Central memory CD8-positive, alpha-beta T cell (primary cell): ENCODE results near the gene CFAP46.

Experiments
- ATAC-seq: fragments of 150-1000 bp; cut with Tn5 transposase; replicated peaks from 2 replicates; pipeline ENCODE4 v1.10.0; 2022; ENCODE audit warnings: mild to moderate bottlenecking, moderate FRiP score, moderate number of reproducible peaks; ENCODE audit not compliant: poor library complexity, severe bottlenecking; ENCODE audit errors: extremely low read depth
- DNase-seq, 2 donors: peaks; one replicate each; pipeline ENCODE4 v3.0.0; 2021; ENCODE audit warnings: low spot score in 2 of 2
- H3K27ac Mint-ChIP-seq: one replicate; pipeline ENCODE4 v1.8.0; 2022; ENCODE audit warnings: low read depth, mild to moderate bottlenecking, moderate library complexity, mixed read lengths
- H3K27me3 Mint-ChIP-seq: one replicate; pipeline ENCODE4 v1.8.0; 2022; ENCODE audit warnings: mixed read lengths
- H3K36me3 Mint-ChIP-seq: one replicate; pipeline ENCODE4 v1.8.0; 2022; ENCODE audit warnings: mild to moderate bottlenecking, moderate library complexity, mixed read lengths; ENCODE audit not compliant: insufficient read depth
- H3K4me1 Mint-ChIP-seq: one replicate; pipeline ENCODE4 v1.8.0; 2022; ENCODE audit warnings: mixed read lengths
- H3K4me3 Mint-ChIP-seq: one replicate; pipeline ENCODE4 v1.8.0; 2022; ENCODE audit warnings: mild to moderate bottlenecking, moderate library complexity, mixed read lengths
- H3K9me3 Mint-ChIP-seq: one replicate; pipeline ENCODE4 v1.8.0; 2022; ENCODE audit warnings: mixed read lengths

The CFAP46 gene

GRCh38 chr10:132984801-132985545 lies 42.6 kb upstream of the CFAP46 start:
- H3K4me1 Mint-ChIP-seq: no peaks in the 10 kb centered on the region
- H3K27me3 Mint-ChIP-seq: no peaks in the 10 kb centered on the region
- no peak overlapping the region for H3K4me3 Mint-ChIP-seq
- ATAC-seq (no peak), DNase-seq (no peak)
- no peak overlapping the region for H3K27ac Mint-ChIP-seq
- H3K9me3 Mint-ChIP-seq: no peaks in the 10 kb centered on the region
- no peaks in the 10 kb centered on the region for H3K36me3 Mint-ChIP-seq

GRCh38 chr10:132984008-132984295 lies 41.6 kb upstream of the CFAP46 start:
- ATAC-seq (no peak), DNase-seq (no peak)
- H3K9me3 Mint-ChIP-seq: no peaks in the 10 kb centered on the region
- H3K36me3 Mint-ChIP-seq: no peaks in the 10 kb centered on the region
- H3K27ac Mint-ChIP-seq: no peak overlapping the region
- no peak overlapping the region for H3K4me3 Mint-ChIP-seq
- no peaks in the 10 kb centered on the region for H3K4me1 Mint-ChIP-seq
- no peaks in the 10 kb centered on the region for H3K27me3 Mint-ChIP-seq

- DNase-seq (no peak), ATAC-seq (no peak)
- H3K27me3 Mint-ChIP-seq: no peaks in the 10 kb centered on the region
- H3K27ac Mint-ChIP-seq: no peak overlapping the region
- no peaks in the 10 kb centered on the region for H3K4me1 Mint-ChIP-seq
- no peak overlapping the region for H3K4me3 Mint-ChIP-seq
- no peaks in the 10 kb centered on the region for H3K36me3 Mint-ChIP-seq
- H3K9me3 Mint-ChIP-seq: no peaks in the 10 kb centered on the region
These were observed 41.1 kb upstream of the CFAP46 start for GRCh38 chr10:132983252-132984007.

- no peak for DNase-seq
- H3K9me3 Mint-ChIP-seq: no peaks in the 10 kb centered on the region
- ATAC-seq: no peak
- H3K4me1 Mint-ChIP-seq: no peaks in the 10 kb centered on the region
- no peaks in the 10 kb centered on the region for H3K27me3 Mint-ChIP-seq
- no peak overlapping the region for H3K4me3 Mint-ChIP-seq
- no peaks in the 10 kb centered on the region for H3K36me3 Mint-ChIP-seq
- no peak overlapping the region for H3K27ac Mint-ChIP-seq
These were observed 40.1 kb upstream of the CFAP46 start for GRCh38 chr10:132982301-132982989.

- H3K36me3 Mint-ChIP-seq: peaks cover 1% of the 10 kb centered on the region
- H3K4me3 Mint-ChIP-seq: no peak overlapping the region
- no peak overlapping the region for H3K27ac Mint-ChIP-seq
- H3K27me3 Mint-ChIP-seq: no peaks in the 10 kb centered on the region
- H3K9me3 Mint-ChIP-seq: no peaks in the 10 kb centered on the region
- no peaks in the 10 kb centered on the region for H3K4me1 Mint-ChIP-seq
- DNase-seq: no peak
- ATAC-seq: no peak
These were observed 39.4 kb upstream of the CFAP46 start for GRCh38 chr10:132981746-132982145.

- no peak overlapping the region for H3K4me3 Mint-ChIP-seq
- H3K36me3 Mint-ChIP-seq: peaks cover 1% of the 10 kb centered on the region
- no peak overlapping the region for H3K27ac Mint-ChIP-seq
- no peak for DNase-seq
- no peak for ATAC-seq
- peaks cover 1% of the 10 kb centered on the region for H3K27me3 Mint-ChIP-seq
- H3K9me3 Mint-ChIP-seq: no peaks in the 10 kb centered on the region
- no peaks in the 10 kb centered on the region for H3K4me1 Mint-ChIP-seq
These were observed 38.8 kb upstream of the CFAP46 start for GRCh38 chr10:132981173-132981555.

- H3K9me3 Mint-ChIP-seq: no peaks in the 10 kb centered on the region
- ATAC-seq (no peak), DNase-seq (no peak)
- peaks cover 1% of the 10 kb centered on the region for H3K36me3 Mint-ChIP-seq
- H3K27ac Mint-ChIP-seq: no peak overlapping the region
- no peaks in the 10 kb centered on the region for H3K4me1 Mint-ChIP-seq
- H3K4me3 Mint-ChIP-seq: no peak overlapping the region
- H3K27me3 Mint-ChIP-seq: peaks cover 7% of the 10 kb centered on the region
These were observed 38.2 kb upstream of the CFAP46 start for GRCh38 chr10:132980426-132981172.

- DNase-seq (no peak), ATAC-seq (no peak)
- no peak overlapping the region for H3K27ac Mint-ChIP-seq
- no peaks in the 10 kb centered on the region for H3K9me3 Mint-ChIP-seq
- peaks cover 1% of the 10 kb centered on the region for H3K36me3 Mint-ChIP-seq
- no peaks in the 10 kb centered on the region for H3K4me1 Mint-ChIP-seq
- peaks cover 14% of the 10 kb centered on the region for H3K27me3 Mint-ChIP-seq
- H3K4me3 Mint-ChIP-seq: no peak overlapping the region
These were observed 37.4 kb upstream of the CFAP46 start for GRCh38 chr10:132979491-132980425.

GRCh38 chr10:132978542-132978941 lies 36.2 kb upstream of the CFAP46 start:
- Mint-ChIP-seq H3K36me3 (peaks cover 1% of the 10 kb centered on the region), H3K4me3 (no peak overlapping the region), H3K27ac (no peak overlapping the region), H3K27me3 (peaks cover 14% of the 10 kb centered on the region), H3K9me3 (no peaks in the 10 kb centered on the region), H3K4me1 (no peaks in the 10 kb centered on the region)
- ATAC-seq (no peak), DNase-seq (no peak)

- Mint-ChIP-seq H3K27ac (no peak overlapping the region), H3K4me3 (no peak overlapping the region), H3K4me1 (no peaks in the 10 kb centered on the region), H3K27me3 (peaks cover 17% of the 10 kb centered on the region), H3K36me3 (peaks cover 1% of the 10 kb centered on the region), H3K9me3 (no peaks in the 10 kb centered on the region)
- no peak for DNase-seq
- no peak for ATAC-seq
These were observed 35.4 kb upstream of the CFAP46 start for GRCh38 chr10:132977807-132978206.

GRCh38 chr10:132977076-132977475 lies 34.7 kb upstream of the CFAP46 start:
- DNase-seq (no peak), ATAC-seq (no peak)
- Mint-ChIP-seq H3K4me3 (no peak overlapping the region), H3K27me3 (peaks cover 24% of the 10 kb centered on the region), H3K4me1 (no peaks in the 10 kb centered on the region), H3K27ac (no peak overlapping the region), H3K36me3 (peaks cover 1% of the 10 kb centered on the region), H3K9me3 (no peaks in the 10 kb centered on the region)
